Measurements from ENCODE around the gene POU6F2. TPM values are rescaled to one million over a fixed set of nuclear protein-coding genes. Genes with fewer than 3 reads are reported as not detected.

Gene POU6F2
- total RNA-seq, 2 donors from 2014 or later, result 0.14 to 0.16 TPM

DNA sequence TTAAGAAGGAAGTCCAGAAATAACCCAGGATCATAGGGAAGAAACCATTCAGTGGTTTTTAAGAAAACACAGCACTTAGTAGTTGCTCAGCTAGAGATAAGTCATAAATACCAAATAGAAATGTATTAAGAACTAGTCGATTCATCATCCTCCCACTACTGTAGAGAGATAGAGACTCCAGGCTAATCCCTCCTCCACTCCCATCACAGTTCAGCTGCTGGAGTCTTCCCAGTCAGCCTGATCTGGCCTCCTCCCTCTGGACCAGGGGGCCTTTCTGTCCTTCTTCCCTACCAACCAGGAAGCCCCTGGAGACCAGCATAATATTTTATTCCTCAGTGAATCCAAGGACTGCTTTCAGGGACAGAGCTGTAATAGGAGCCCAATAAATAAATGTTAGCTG lies 294.4 kb downstream of the POU6F2 start:
- H3K4me3 Mint-ChIP-seq, result no peak overlapping the region
- DNase-seq (no peak), ATAC-seq (replicated peaks in 1 of 2) (no peak)
- H3K9me3 Mint-ChIP-seq, result no peaks in the 10 kb centered on the region
- H3K36me3 Mint-ChIP-seq (ENCODE audit: insufficient read depth in 2 of 2), result no peaks in the 10 kb centered on the region
- peaks cover 13% of the 10 kb centered on the region for H3K27me3 Mint-ChIP-seq (ENCODE audit: low read depth)
- no peaks in the 10 kb centered on the region for H3K4me1 Mint-ChIP-seq (ENCODE audit: low read depth)
- H3K27ac Mint-ChIP-seq, result no peak overlapping the region

DNA sequence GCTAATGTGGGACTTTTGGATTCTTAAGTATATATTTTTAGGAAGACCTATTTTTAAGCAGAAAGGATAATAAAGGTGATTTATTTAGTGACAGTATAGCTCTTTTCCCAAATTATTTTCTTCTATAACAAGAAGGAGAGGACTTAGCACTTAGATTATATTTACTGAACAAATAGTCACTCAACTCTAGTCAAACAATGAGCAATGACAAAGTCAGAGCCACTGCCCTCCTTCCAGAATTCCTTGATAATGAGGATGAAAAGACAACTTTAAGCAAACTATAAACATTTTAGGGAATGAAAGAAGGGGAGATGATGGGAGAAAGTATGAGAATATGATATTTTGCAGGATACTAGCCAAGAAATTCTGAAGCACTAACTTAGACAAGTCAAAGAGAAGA lies 295.0 kb downstream of the POU6F2 start:
- Mint-ChIP-seq H3K4me3 (no peak overlapping the region), H3K9me3 (peaks cover 2% of the 10 kb centered on the region in 2 donors), H3K27ac (no peak overlapping the region), H3K4me1 (ENCODE audit: low read depth) (no peaks in the 10 kb centered on the region), H3K36me3 (ENCODE audit: insufficient read depth in 2 of 2) (no peaks in the 10 kb centered on the region), H3K27me3 (ENCODE audit: low read depth) (peaks cover 13% of the 10 kb centered on the region)
- no peak for ATAC-seq (replicated peaks in 1 of 2)
- no peak for DNase-seq

DNA sequence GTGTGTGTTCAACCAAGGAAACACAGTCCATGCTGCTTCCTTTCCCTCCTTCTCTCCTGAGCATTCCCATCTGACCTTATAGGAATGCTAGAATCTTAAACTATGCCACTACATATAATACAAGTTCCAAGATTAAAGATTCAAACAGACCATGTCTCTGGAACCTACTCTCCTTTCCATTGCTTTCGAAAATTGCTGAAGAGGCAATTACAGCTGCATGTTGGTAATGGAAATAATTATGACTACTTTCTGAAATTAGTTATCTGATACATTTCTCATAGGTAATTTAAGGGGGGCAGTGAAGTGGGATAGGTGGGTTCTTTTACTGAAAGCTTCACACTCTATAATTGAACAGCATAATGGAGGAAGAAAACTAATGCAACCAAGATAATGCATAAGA lies 302.6 kb downstream of the POU6F2 start:
- H3K27me3 Mint-ChIP-seq (ENCODE audit: low read depth), result peaks cover 6% of the 10 kb centered on the region
- no peaks in the 10 kb centered on the region for H3K36me3 Mint-ChIP-seq (ENCODE audit: insufficient read depth in 2 of 2)
- DNase-seq (no peak), ATAC-seq (replicated peaks in 1 of 2) (no peak)
- H3K9me3 Mint-ChIP-seq, result peaks cover 2% of the 10 kb centered on the region in 2 donors
- no peak overlapping the region for H3K4me3 Mint-ChIP-seq
- H3K27ac Mint-ChIP-seq, result no peak overlapping the region
- no peaks in the 10 kb centered on the region for H3K4me1 Mint-ChIP-seq (ENCODE audit: low read depth)

DNA sequence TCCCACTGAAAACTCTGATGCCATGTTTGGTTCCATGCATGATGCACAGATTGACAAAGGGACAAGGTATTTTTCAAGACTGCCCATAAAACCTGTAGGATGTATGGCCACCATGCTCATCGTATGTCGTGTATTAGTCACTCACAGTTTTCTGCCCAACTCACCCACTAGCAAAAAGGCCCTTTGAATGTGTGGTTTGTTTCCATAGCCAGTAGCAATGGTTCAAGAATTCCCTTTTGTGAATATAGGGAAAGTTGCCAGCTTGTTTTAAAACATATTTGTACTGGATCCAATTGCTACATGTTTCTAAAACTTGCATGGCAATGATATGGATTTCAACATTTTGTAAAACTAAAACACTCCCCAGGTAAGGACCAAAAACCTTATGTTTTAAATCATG lies 307.5 kb downstream of the POU6F2 start:
- peaks cover 9% of the 10 kb centered on the region for H3K27me3 Mint-ChIP-seq (ENCODE audit: low read depth)
- no peak for ATAC-seq (replicated peaks in 1 of 2)
- H3K9me3 Mint-ChIP-seq, result no peaks in the 10 kb centered on the region
- H3K27ac Mint-ChIP-seq, result no peak overlapping the region
- no peak for DNase-seq
- H3K4me3 Mint-ChIP-seq, result no peak overlapping the region
- no peaks in the 10 kb centered on the region for H3K36me3 Mint-ChIP-seq (ENCODE audit: insufficient read depth in 2 of 2)
- no peaks in the 10 kb centered on the region for H3K4me1 Mint-ChIP-seq (ENCODE audit: low read depth)

DNA sequence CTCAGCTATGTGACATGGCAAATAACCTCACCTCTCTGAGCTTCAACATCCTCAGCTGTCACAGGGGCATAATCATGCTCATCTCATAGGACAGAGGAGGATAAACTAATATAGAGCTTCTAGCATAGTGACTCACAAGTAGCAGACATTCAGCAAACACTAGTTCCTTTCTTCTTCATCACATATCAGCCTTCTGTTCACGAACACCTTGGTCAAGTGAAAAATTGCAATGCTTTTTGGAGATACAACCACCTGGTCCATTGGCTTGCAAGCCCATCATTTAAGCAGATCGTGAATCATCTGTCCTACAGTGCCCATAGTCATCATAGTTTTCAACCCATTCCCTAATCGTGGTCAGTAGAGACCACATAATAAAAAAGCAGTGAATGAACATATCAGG lies 310.6 kb downstream of the POU6F2 start:
- Mint-ChIP-seq H3K27me3 (ENCODE audit: low read depth) (peaks cover 7% of the 10 kb centered on the region), H3K36me3 (ENCODE audit: insufficient read depth in 2 of 2) (no peaks in the 10 kb centered on the region), H3K4me3 (no peak overlapping the region), H3K27ac (no peak overlapping the region), H3K9me3 (no peaks in the 10 kb centered on the region), H3K4me1 (ENCODE audit: low read depth) (no peaks in the 10 kb centered on the region)
- ATAC-seq (replicated peaks in 1 of 2) (no peak), DNase-seq (no peak)

DNA sequence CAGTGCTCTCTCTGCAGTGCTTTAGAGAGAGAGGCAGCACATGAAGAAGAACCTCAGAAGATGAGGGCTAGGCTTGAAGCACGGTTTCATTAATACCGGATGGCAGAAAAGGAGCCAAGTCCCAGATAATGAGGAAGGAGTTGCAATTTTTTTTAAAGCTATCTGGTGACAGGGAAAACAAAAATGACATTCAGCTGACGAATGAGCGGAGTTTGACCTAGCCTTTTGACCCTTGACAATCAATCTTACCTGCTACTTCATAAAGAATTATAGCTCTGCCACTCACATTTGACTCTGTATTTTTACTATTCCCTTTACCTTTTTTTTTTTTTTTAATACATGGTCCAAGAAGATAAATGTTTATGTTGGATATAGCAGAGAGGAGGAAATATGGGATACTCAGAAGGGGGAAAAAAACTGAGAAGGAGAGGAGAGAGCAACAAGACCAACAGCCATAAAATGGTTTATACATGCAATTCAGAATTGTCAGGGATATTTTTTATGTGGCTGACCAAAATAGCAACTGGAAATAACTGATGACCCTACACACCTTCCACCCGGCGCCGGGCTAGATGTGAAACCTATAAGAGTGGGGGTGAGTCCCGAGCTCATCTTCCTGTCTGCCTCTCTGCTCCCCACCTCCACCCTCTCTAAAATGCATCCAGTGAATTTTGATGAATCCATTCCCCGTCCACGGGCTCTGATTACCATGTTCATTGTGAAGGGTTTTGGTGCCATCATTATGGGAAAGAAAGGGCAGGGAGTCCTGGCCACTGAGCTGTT lies 314.1 kb downstream of the POU6F2 start:
- peaks cover 7% of the 10 kb centered on the region for H3K27me3 Mint-ChIP-seq (ENCODE audit: low read depth)
- H3K36me3 Mint-ChIP-seq (ENCODE audit: insufficient read depth in 2 of 2), result no peaks in the 10 kb centered on the region
- no peak overlapping the region for H3K4me3 Mint-ChIP-seq
- ATAC-seq (replicated peaks in 1 of 2), result no peak
- no peak overlapping the region for H3K27ac Mint-ChIP-seq
- no peak for DNase-seq
- no peaks in the 10 kb centered on the region for H3K9me3 Mint-ChIP-seq
- H3K4me1 Mint-ChIP-seq (ENCODE audit: low read depth), result no peaks in the 10 kb centered on the region

DNA sequence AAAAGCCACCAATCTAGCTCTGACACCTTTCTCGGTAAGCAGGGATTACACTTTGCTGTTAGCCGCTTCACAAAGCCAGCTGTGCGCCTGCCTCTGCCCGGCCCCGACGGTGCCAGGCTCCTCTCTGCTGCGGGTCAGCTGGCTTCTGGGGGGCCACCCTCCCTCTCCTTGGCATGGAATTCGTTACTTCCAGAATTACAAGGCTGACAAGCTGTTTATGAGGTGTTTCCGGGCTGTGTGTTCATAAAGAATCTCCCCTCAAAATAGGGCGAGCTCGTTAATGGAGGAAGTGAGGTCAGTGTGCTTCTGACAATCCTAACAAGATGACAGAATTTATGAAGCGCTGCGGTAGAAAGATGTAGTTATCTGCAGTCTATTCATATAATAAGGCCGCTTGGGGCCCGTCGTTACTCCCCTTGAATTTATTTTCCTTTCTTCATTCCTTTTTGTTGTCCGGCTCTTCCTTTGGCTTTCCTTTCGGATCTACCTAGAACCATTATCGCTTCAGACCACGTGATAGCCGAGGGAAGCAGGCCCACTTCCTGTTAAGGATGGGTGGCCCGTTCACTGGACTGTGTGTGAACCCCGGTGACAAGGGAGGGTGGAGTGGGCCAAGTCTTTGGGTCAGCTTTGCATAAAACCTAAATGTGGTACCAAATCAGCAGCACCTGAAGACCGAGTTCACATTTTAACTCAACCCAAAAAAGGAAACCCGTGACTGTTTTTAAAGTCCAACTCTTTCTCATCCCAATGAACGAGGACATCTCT lies 315.5 kb downstream of the POU6F2 start:
- no peak overlapping the region for H3K4me3 Mint-ChIP-seq
- no peak overlapping the region for H3K27ac Mint-ChIP-seq
- peaks cover 7% of the 10 kb centered on the region for H3K27me3 Mint-ChIP-seq (ENCODE audit: low read depth)
- peaks cover 0 to 3% of the 10 kb centered on the region in 2 donors for H3K9me3 Mint-ChIP-seq
- ATAC-seq (replicated peaks in 1 of 2) (no peak), DNase-seq (no peak)
- H3K4me1 Mint-ChIP-seq (ENCODE audit: low read depth), result no peaks in the 10 kb centered on the region
- H3K36me3 Mint-ChIP-seq (ENCODE audit: insufficient read depth in 2 of 2), result no peaks in the 10 kb centered on the region

DNA sequence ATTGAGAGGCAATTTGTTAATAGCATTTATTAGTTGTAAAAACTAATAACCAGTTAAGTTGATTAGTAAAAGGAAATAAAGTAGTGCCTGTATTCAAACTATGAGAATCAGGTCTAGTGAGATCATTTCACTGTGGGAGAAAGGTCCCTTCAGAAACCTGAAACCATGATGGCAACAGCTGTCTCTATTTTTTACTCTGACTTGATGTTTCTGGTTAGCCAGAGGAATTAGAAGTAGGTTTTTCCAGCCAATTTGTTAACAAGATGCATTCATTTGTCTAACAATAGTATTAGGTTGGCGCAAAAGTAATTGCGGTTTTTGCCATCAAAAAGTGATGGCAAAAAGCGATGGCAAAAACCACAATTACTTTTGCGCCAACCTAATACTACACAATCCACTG lies 316.3 kb downstream of the POU6F2 start:
- no peaks in the 10 kb centered on the region for H3K36me3 Mint-ChIP-seq (ENCODE audit: insufficient read depth in 2 of 2)
- DNase-seq, result no peak
- no peak overlapping the region for H3K27ac Mint-ChIP-seq
- peaks cover 7% of the 10 kb centered on the region for H3K27me3 Mint-ChIP-seq (ENCODE audit: low read depth)
- ATAC-seq (replicated peaks in 1 of 2), result no peak
- no peaks in the 10 kb centered on the region for H3K4me1 Mint-ChIP-seq (ENCODE audit: low read depth)
- no peak overlapping the region for H3K4me3 Mint-ChIP-seq
- H3K9me3 Mint-ChIP-seq, result peaks cover 0 to 3% of the 10 kb centered on the region in 2 donors

DNA sequence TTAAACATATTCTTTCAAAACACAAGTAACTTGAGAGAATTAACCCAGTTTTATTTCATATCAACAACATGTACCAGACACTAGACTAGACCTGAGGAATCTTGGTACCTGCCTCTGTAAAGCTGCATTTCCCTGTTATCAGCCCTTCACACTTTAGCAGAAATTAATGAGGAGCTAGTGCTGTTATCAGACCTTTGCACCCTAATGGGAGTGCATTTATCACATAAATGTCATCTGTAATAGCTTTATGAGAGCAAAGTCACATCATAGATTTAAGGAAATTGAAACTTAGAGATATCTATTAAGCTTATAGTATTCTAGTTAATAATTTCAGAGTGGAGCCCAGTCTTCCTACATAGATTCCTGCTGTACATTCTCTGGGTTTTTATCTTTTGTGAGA lies 318.1 kb downstream of the POU6F2 start:
- H3K4me1 Mint-ChIP-seq (ENCODE audit: low read depth), result no peaks in the 10 kb centered on the region
- DNase-seq (no peak), ATAC-seq (replicated peaks in 1 of 2) (no peak)
- H3K27me3 Mint-ChIP-seq (ENCODE audit: low read depth), result no peaks in the 10 kb centered on the region
- H3K27ac Mint-ChIP-seq, result no peak overlapping the region
- H3K9me3 Mint-ChIP-seq, result peaks cover 0 to 3% of the 10 kb centered on the region in 2 donors
- H3K4me3 Mint-ChIP-seq, result no peak overlapping the region
- no peaks in the 10 kb centered on the region for H3K36me3 Mint-ChIP-seq (ENCODE audit: insufficient read depth in 2 of 2)

DNA sequence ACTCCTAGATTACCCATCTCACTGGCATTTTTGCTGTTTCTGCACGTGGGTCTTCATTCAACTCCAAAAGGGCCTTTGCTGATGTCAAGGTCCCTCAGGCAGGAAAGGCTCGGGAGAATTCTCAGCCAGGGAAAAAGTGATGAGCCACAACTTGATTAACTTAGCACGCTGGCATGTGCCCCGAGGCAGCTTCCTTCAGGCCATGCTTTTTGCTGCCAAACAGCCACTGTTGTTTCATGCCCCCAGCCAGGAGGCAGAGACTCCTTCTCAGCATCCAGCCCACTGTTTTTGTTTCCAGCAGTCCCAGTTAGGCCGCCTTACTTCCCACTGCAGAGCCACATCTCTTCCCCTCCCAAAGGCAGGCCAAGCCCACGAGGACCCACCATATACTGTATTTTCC lies 322.0 kb downstream of the POU6F2 start:
- peaks cover 0 to 3% of the 10 kb centered on the region in 2 donors for H3K9me3 Mint-ChIP-seq
- no peak overlapping the region for H3K27ac Mint-ChIP-seq
- H3K4me1 Mint-ChIP-seq (ENCODE audit: low read depth), result no peaks in the 10 kb centered on the region
- DNase-seq, result no peak
- no peaks in the 10 kb centered on the region for H3K36me3 Mint-ChIP-seq (ENCODE audit: insufficient read depth in 2 of 2)
- H3K4me3 Mint-ChIP-seq, result no peak overlapping the region
- no peak for ATAC-seq (replicated peaks in 1 of 2)
- no peaks in the 10 kb centered on the region for H3K27me3 Mint-ChIP-seq (ENCODE audit: low read depth)

DNA sequence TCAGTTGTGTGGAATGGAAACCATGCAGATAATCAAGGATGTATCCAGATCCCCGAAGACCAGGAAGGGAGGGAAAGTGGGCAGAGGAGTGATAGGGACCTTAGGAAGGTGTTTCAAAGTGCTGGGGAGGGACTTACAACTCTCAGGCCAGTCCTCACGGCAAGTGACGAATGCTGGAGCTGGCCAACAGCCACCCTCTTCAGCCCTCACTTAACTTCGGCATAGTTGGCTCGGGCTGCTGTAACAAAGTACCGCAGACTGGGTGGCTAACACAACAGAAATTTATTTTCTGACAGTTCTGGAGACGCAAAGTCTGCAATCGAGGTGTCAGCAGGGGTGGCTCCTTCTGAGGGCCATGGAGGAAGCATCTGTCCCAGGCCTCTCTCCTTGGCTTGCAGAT lies 322.6 kb downstream of the POU6F2 start:
- peaks cover 0 to 3% of the 10 kb centered on the region in 2 donors for H3K9me3 Mint-ChIP-seq
- H3K27ac Mint-ChIP-seq, result no peak overlapping the region
- no peaks in the 10 kb centered on the region for H3K4me1 Mint-ChIP-seq (ENCODE audit: low read depth)
- no peak overlapping the region for H3K4me3 Mint-ChIP-seq
- DNase-seq (no peak), ATAC-seq (replicated peaks in 1 of 2) (no peak)
- no peaks in the 10 kb centered on the region for H3K36me3 Mint-ChIP-seq (ENCODE audit: insufficient read depth in 2 of 2)
- H3K27me3 Mint-ChIP-seq (ENCODE audit: low read depth), result no peaks in the 10 kb centered on the region

DNA sequence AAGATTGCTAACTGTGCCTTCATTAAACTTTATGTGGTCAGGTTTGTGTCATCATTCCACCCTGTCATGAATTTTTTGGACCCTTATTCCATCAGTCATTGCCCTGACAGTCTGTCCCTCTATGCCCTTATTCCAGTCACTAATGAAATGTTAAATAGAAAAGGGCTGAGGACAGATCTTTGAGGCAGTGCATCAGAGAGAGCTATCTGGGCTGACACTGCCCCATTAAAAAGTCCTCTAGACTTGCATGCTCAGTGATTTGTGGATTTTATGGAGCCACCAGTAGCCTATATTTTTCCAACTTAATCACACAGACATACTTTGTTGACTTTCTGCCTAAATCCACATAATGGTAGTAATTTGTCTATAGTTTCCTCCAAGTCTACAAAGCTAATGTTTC lies 323.8 kb downstream of the POU6F2 start:
- no peak for ATAC-seq (replicated peaks in 1 of 2)
- Mint-ChIP-seq H3K27me3 (ENCODE audit: low read depth) (no peaks in the 10 kb centered on the region), H3K36me3 (ENCODE audit: insufficient read depth in 2 of 2) (no peaks in the 10 kb centered on the region), H3K27ac (no peak overlapping the region), H3K4me1 (ENCODE audit: low read depth) (no peaks in the 10 kb centered on the region), H3K4me3 (no peak overlapping the region), H3K9me3 (peaks cover 0 to 3% of the 10 kb centered on the region in 2 donors)
- DNase-seq, result no peak

DNA sequence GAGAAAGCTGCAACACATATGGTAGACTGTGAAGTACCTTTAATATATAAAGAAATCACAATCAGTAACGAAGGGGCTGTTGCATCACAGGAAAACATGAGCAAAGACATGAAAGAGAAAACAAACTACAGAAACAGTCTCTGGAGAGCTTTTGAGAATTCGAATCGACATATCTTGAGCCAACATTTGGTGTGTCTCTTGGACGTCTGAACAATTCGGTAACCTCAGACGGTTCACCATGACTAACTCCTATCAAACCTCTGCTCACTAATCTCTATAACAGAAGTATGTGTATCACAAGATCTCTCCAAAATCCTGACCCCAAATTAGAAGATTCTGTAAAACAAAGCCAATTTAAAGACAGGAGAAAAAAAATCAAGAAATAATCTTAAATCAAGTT lies 326.5 kb downstream of the POU6F2 start:
- ATAC-seq (replicated peaks in 1 of 2), result no peak
- no peaks in the 10 kb centered on the region for H3K4me1 Mint-ChIP-seq (ENCODE audit: low read depth)
- H3K9me3 Mint-ChIP-seq, result no peaks in the 10 kb centered on the region
- H3K36me3 Mint-ChIP-seq (ENCODE audit: insufficient read depth in 2 of 2), result no peaks in the 10 kb centered on the region
- no peak overlapping the region for H3K4me3 Mint-ChIP-seq
- H3K27me3 Mint-ChIP-seq (ENCODE audit: low read depth), result no peaks in the 10 kb centered on the region
- no peak overlapping the region for H3K27ac Mint-ChIP-seq
- no peak for DNase-seq

All from activated T-cell treated with anti-CD3 and anti-CD28 coated beads, Interleukin-2, amount 50 U/mL, for 72 hours (primary cell).